GM10266 (cell line): ENCODE results near the gene PITX2.

ENCODE experiments used
- DNase-seq: peaks from one replicate; pipeline ENCODE4 v3.0.0; 2012; ENCODE audit errors: extremely low spot score
- CTCF ChIP-seq: IDR thresholded peaks from 2 replicates; pipeline ENCODE4 v1.5.1; 2012; ENCODE audit warnings: mild to moderate bottlenecking, low read depth; ENCODE audit not compliant: control insufficient read depth, insufficient read depth; ENCODE audit errors: missing control alignments

PITX2 gene

GRCh38 chr4:110631584-110632505, 9.0 kb upstream of the PITX2 start:
- DNase-seq = peak; percentile 87
- peak; percentile 89 for TF ChIP-seq CTCF

GRCh38 chr4:110630688-110631402, 8.0 kb upstream of the PITX2 start:
- TF ChIP-seq CTCF = no peak
- DNase-seq = peak; percentile 23

- DNase-seq = peak; percentile 14
- no peak for TF ChIP-seq CTCF
These were observed 7.2 kb upstream of the PITX2 start for GRCh38 chr4:110629780-110630687.

- no peak for TF ChIP-seq CTCF
- no peak for DNase-seq
These were observed 6.4 kb upstream of the PITX2 start for GRCh38 chr4:110629214-110629754.

GRCh38 chr4:110628663-110629213, 5.9 kb upstream of the PITX2 start:
- no peak for TF ChIP-seq CTCF
- DNase-seq = no peak

- TF ChIP-seq CTCF = no peak
- DNase-seq = no peak
These were observed 5.2 kb upstream of the PITX2 start for GRCh38 chr4:110627977-110628662.
